PC-3 (cell line): ENCODE measurements around the gene USP12. TPM values are rescaled to one million over a fixed set of nuclear protein-coding genes. Genes with fewer than 3 reads are reported as not detected.

Source experiments
- ATAC-seq: fragments of 200-7000 bp; cut with Tn5 transposase; 2 replicates; pipeline ENCODE4 v1.9.1; 2020; ENCODE audit warnings: mild to moderate bottlenecking, moderate library complexity
- BruUV-seq: library from RNA; stranded (reverse); fragments of 400-500 nt; replicated peaks from 2 replicates; lab custom pipeline; 2021; lab: Mats Ljungman, UMichigan
- CTCF ChIA-PET: fragments of 300-600 bp; sonication (Branson Sonifier 250); formaldehyde crosslinking; loops from one replicate; lab custom pipeline; 2022; ENCODE audit warnings: antibody characterized with exemption; lab: Charles Lee
- POLR2A ChIA-PET: fragments of 300-600 bp; sonication (Branson Sonifier 250); formaldehyde crosslinking; loops from one replicate; lab custom pipeline; 2022; ENCODE audit warnings: antibody characterized with exemption; ENCODE audit not compliant: unreplicated experiment; lab: Charles Lee
- DNase-seq: peaks from one replicate; pipeline ENCODE4 v3.0.0-alpha.2; 2015
- H2AFZ ChIP-seq: fragments of 300-600 bp; sonication (generic); 2 replicates; pipeline ENCODE4 v1.6.0; 2016; ENCODE audit warnings: antibody characterized with exemption, low read length
- H3F3A ChIP-seq: fragments of 300-600 bp; sonication (generic); one replicate; pipeline ENCODE4 v1.6.0; 2017; ENCODE audit warnings: antibody characterized with exemption, low read length, control low read depth, mild to moderate bottlenecking; ENCODE audit not compliant: unreplicated experiment
- H3K27ac ChIP-seq: fragments of 300-600 bp; sonication (generic); 2 replicates; pipeline ENCODE4 v1.5.1; 2016; ENCODE audit warnings: mild to moderate bottlenecking, low read length
- H3K27me3 ChIP-seq: fragments of 300-600 bp; sonication (generic); 2 replicates; pipeline ENCODE4 v1.6.1; 2016; ENCODE audit warnings: low read length, mixed read lengths
- H3K36me3 ChIP-seq: fragments of 300-600 bp; sonication (generic); 2 replicates; pipeline ENCODE4 v1.6.1; 2016; ENCODE audit warnings: low read depth, mixed run types, low read length, mixed read lengths
- H3K4me1 ChIP-seq: fragments of 300-600 bp; sonication (generic); 2 replicates; pipeline ENCODE4 v1.5.1; 2016; ENCODE audit warnings: low read length; ENCODE audit not compliant: insufficient read depth
- H3K4me2 ChIP-seq: fragments of 300-600 bp; sonication (generic); 2 replicates; pipeline ENCODE4 v1.6.0; 2016; ENCODE audit warnings: low read length
- H3K4me3 ChIP-seq: fragments of 300-600 bp; sonication (generic); 2 replicates; pipeline ENCODE4 v1.5.1; 2016; ENCODE audit warnings: mild to moderate bottlenecking, low read length, mixed read lengths
- H3K79me2 ChIP-seq: fragments of 300-600 bp; sonication (generic); 2 replicates; pipeline ENCODE4 v1.6.1; 2017; ENCODE audit warnings: low read length, mixed read lengths
- H3K9ac ChIP-seq: fragments of 300-600 bp; sonication (generic); 2 replicates; pipeline ENCODE4 v1.6.0; 2016; ENCODE audit warnings: mild to moderate bottlenecking, low read length
- H3K9me2 ChIP-seq: fragments of 300-600 bp; sonication (generic); replicated peaks from 2 replicates; pipeline ENCODE4 v1.6.1; 2016; ENCODE audit warnings: mixed run types, low read length, mixed read lengths
- H3K9me3 ChIP-seq: fragments of 300-600 bp; sonication (generic); 2 replicates; pipeline ENCODE4 v1.6.1; 2016; ENCODE audit warnings: low read length, mixed read lengths
- H4K20me1 ChIP-seq: fragments of 300-600 bp; sonication (generic); 2 replicates; pipeline ENCODE4 v1.6.1; 2016; ENCODE audit warnings: low read length, mixed read lengths
- CTCF ChIP-seq: fragments of 300-600 bp; sonication (generic); conservative IDR thresholded peaks from 2 replicates; pipeline ENCODE4 v1.5.1; 2017; ENCODE audit warnings: antibody characterized with exemption, low read depth, mild to moderate bottlenecking, low read length
- EZH2 ChIP-seq: fragments of 300-600 bp; sonication (generic); IDR thresholded peaks from one replicate; pipeline ENCODE4 v1.6.1; 2017; ENCODE audit warnings: antibody characterized with exemption, mild to moderate bottlenecking, low read length; ENCODE audit not compliant: unreplicated experiment
- EZH2phosphoT487 ChIP-seq: fragments of 300-600 bp; sonication (generic); IDR thresholded peaks from 2 replicates; pipeline ENCODE4 v1.6.1; 2018; ENCODE audit warnings: mild to moderate bottlenecking, antibody characterized with exemption, low read length, borderline replicate concordance
- intact Hi-C: fragments of 100-400 bp; cut with micrococcal nuclease; formaldehyde crosslinking; loops from 2 replicates; pipeline ENCODE4 v1.9.0; 2023
- total RNA-seq: library from RNA; depleted of rRNA; stranded (reverse); fragments of >200 nt; gene quantifications from 2 replicates; pipeline ENCODE4 v1.2.3, GENCODE V29; 2014

The USP12 gene
- total RNA-seq, 1 experiment from 2014 or later = 24.2 TPM

- ATAC-seq (peak; percentile 100), DNase-seq (peak; percentile 76)
- POLR2A ChIA-PET = no interaction called here
- H4K20me1 ChIP-seq = no peaks in the 10 kb centered on the region
- intact Hi-C loops = no loop called here
- H3K4me2 ChIP-seq = peak overlapping the region; percentile 65
- peaks cover 12% of the 10 kb centered on the region for H3K4me1 ChIP-seq
- H3K36me3 ChIP-seq = no peaks in the 10 kb centered on the region
- no peaks in the 10 kb centered on the region for H3K27me3 ChIP-seq
- BruUV-seq = no TSS peak
- no peak for TF ChIP-seq CTCF
- TF ChIP-seq EZH2 = no peak
- no peak for TF ChIP-seq EZH2phosphoT487
- H3K4me3 ChIP-seq = no peak overlapping the region
- H3K9me2 ChIP-seq = no peaks in the 10 kb centered on the region
- CTCF ChIA-PET = interaction anchor here (0.9 to 1.0 kb wide), 2 partner anchors 17 to 265 kb away, joined by 3 read pairs; no protein-coding TSS in a partner anchor
- no peaks in the 10 kb centered on the region for H3K79me2 ChIP-seq
- no peak overlapping the region for H3K9ac ChIP-seq
- peak overlapping the region; percentile 29; the same call in 1 of the 2 replicates for H3K27ac ChIP-seq
- H3K9me3 ChIP-seq = no peaks in the 10 kb centered on the region
- no peaks in the 10 kb centered on the region for H3F3A ChIP-seq
- H2AFZ ChIP-seq = peak overlapping the region; percentile 73
Observed at GRCh38 chr13:27211771-27212364, 40.3 kb upstream of the USP12 start.

GRCh38 chr13:27211271-27211670, 39.7 kb upstream of the USP12 start:
- ATAC-seq (no peak), DNase-seq (no peak)
- no peaks in the 10 kb centered on the region for H3F3A ChIP-seq
- peaks cover 12% of the 10 kb centered on the region for H3K4me1 ChIP-seq
- no peaks in the 10 kb centered on the region for H3K9me3 ChIP-seq
- ChIA-PET CTCF (interaction anchor here (1.0 kb wide), 1 partner anchor 16 kb away, joined by 3 read pairs; no protein-coding TSS in a partner anchor), POLR2A (no interaction called here)
- TF ChIP-seq EZH2phosphoT487 = no peak
- no peak for TF ChIP-seq EZH2
- no peak for TF ChIP-seq CTCF
- no peaks in the 10 kb centered on the region for H4K20me1 ChIP-seq
- 0 out of 2 replicates have a peak overlapping the region, but pooled peaks have one; percentile 6 for H3K27ac ChIP-seq
- H3K36me3 ChIP-seq = no peaks in the 10 kb centered on the region
- BruUV-seq = no TSS peak
- peak overlapping the region; percentile 65; the same call in 1 of the 2 replicates for H3K4me2 ChIP-seq
- no peak overlapping the region for H3K9ac ChIP-seq
- no peak overlapping the region for H3K4me3 ChIP-seq
- intact Hi-C loops = no loop called here
- 0 out of 2 replicates have a peak overlapping the region, but pooled peaks have one; percentile 73 for H2AFZ ChIP-seq
- no peaks in the 10 kb centered on the region for H3K27me3 ChIP-seq
- no peaks in the 10 kb centered on the region for H3K79me2 ChIP-seq
- H3K9me2 ChIP-seq = no peaks in the 10 kb centered on the region

GRCh38 chr13:27208514-27208913, 36.9 kb upstream of the USP12 start:
- Histone ChIP-seq H4K20me1 (no peaks in the 10 kb centered on the region), H3K36me3 (no peaks in the 10 kb centered on the region), H3K9ac (no peak overlapping the region), H2AFZ (no peak overlapping the region), H3K27me3 (no peaks in the 10 kb centered on the region), H3K4me1 (peaks cover 12% of the 10 kb centered on the region), H3K4me3 (no peak overlapping the region), H3K27ac (no peak overlapping the region), H3K79me2 (no peaks in the 10 kb centered on the region), H3K9me3 (no peaks in the 10 kb centered on the region), H3K9me2 (no peaks in the 10 kb centered on the region), H3K4me2 (no peak overlapping the region), H3F3A (no peaks in the 10 kb centered on the region)
- DNase-seq = no peak
- no TSS peak for BruUV-seq
- CTCF ChIA-PET = no interaction called here
- TF ChIP-seq CTCF (no peak), EZH2phosphoT487 (no peak), EZH2 (no peak)
- intact Hi-C loops = no loop called here
- POLR2A ChIA-PET = no interaction called here
- no peak for ATAC-seq
